GM12891 (cell line): ENCODE data around the gene SENP2.

Experiments used
- PAX5 ChIP-seq: IDR thresholded peaks from 2 replicates; pipeline ENCODE4 v1.6.1; 2011; ENCODE audit warnings: low read length, moderate library complexity, mild to moderate bottlenecking; ENCODE audit not compliant: insufficient read depth, severe bottlenecking
- POLR2A ChIP-seq: IDR thresholded peaks from 2 replicates; pipeline ENCODE4 v1.6.1; 2011; ENCODE audit warnings: low read depth, low read length, control low read depth
- POLR2AphosphoS5 ChIP-seq: IDR thresholded peaks from 2 replicates; pipeline ENCODE4 v1.6.1; 2011; ENCODE audit warnings: low read depth, low read length, control low read depth
- SPI1 ChIP-seq: IDR thresholded peaks from 2 replicates; pipeline ENCODE4 v1.6.1; 2011; ENCODE audit warnings: low read depth, low read length, control low read depth
- TAF1 ChIP-seq: IDR thresholded peaks from 2 replicates; pipeline ENCODE4 v1.6.1; 2011; ENCODE audit warnings: low read depth, low read length, control low read depth

GRCh38 chr3:185606196-185606595 lies 20.1 kb downstream of the SENP2 start:
- no peak for TF ChIP-seq POLR2A
- TF ChIP-seq POLR2AphosphoS5: no peak
- TF ChIP-seq PAX5: no peak
- no peak for TF ChIP-seq TAF1
- no peak for TF ChIP-seq SPI1
